SHP77 (cell line): ENCODE measurements around the gene PTTG1IP2.
A peak's percentile ranks its signal among the peaks of the same experiment; 100 is the strongest.

Source experiments
- DNase-seq, 2 experiments: peaks; one replicate each; lab custom pipeline; 2025; lab: John Stamatoyannopoulos, UW

Gene PTTG1IP2

DNA sequence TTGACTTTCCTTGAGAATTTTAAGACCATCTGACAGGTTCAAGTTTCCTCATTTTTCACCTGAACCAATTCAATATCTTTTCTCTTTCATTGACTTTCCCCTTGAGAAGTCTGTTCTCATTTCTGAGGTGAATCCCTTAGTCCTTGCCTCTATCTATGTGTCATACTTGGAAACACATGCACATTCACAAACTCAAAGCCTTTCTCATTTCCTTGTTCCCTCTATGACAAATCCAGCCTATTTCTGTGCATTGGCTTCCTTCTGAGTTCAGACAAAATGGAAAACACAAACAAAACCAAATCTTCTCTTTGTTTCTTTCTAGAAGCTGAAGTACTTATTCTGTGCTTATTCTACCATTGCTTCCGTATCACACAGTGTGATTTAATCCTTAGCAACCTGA, 13.8 kb downstream of the PTTG1IP2 start:
- DNase-seq: no peak

- DNase-seq: no peak
These were observed 15.3 kb downstream of the PTTG1IP2 start for GRCh38 chr7:90484706-90485105.

GRCh38 chr7:90485734-90486316, 16.4 kb downstream of the PTTG1IP2 start:
- no peak for DNase-seq

GRCh38 chr7:90487808-90488207, 18.4 kb downstream of the PTTG1IP2 start:
- DNase-seq: no peak

GRCh38 chr7:90488220-90488619, 18.8 kb downstream of the PTTG1IP2 start:
- no peak for DNase-seq

GRCh38 chr7:90492250-90492649, 22.8 kb downstream of the PTTG1IP2 start:
- no peak for DNase-seq

DNA sequence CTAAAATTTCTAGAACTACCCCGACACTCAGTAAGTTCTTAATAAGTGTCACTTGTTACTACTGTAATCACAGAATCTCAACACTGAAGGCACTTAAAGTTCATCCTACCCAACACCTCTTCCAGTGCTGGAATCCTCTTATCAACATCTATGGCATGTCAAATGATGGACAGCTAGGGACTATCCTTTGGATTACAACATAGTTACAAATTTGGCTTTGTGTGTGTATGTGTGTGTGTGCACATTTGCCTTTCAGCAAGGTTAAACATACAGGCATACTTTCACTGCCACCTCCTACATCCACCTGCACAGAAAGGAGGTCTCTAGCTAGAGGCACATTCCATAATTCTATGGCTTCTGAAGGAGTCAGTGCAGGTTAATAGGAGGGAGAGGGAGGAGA, 25.8 kb downstream of the PTTG1IP2 start:
- DNase-seq: no peak

- DNase-seq: no peak
These were observed 33.1 kb downstream of the PTTG1IP2 start for GRCh38 chr7:90502539-90502938.

GRCh38 chr7:90503367-90503766, 33.9 kb downstream of the PTTG1IP2 start:
- no peak for DNase-seq

DNA sequence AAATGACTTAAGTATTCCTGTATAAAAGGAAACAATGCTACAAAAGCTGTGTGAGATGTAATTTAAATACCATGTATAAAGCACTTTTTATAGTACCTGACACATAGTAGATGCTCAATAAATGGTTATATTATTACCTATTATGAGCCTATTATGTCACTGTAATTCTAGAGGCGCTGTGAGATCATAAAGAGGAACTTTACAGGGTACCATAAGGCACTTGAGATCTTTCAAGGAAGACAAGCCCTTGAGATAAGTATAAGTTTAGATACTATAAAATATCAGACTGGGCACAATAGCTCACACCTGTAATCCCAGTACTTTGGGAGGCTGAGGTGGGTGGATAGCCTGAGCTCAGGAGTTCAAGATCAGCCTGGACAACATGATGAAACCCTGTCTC, 38.3 kb downstream of the PTTG1IP2 start:
- DNase-seq: no peak

- no peak for DNase-seq
These were observed 42.3 kb downstream of the PTTG1IP2 start for GRCh38 chr7:90511776-90512175.

- DNase-seq: no peak
These were observed 43.4 kb downstream of the PTTG1IP2 start for GRCh38 chr7:90512821-90513254.

DNA sequence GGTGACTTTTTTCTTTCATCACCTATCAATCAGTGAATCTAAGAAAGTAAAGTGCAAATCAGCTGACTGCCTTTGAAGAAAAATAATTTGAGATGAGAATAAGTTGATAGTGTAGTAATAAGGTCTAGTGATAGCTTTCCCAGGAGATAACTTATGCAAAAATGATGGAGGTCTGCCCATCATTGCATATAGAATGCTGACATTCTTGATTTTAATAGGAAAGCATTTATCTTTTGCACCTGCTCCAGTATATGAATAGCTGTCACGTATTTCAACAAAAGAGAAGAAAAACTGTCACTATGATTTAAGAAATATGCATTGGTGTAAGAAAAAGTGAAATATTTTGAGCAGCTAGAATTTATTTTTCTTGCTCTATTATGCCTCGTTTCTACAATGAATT, 46.8 kb downstream of the PTTG1IP2 start:
- no peak for DNase-seq

GRCh38 chr7:90518630-90519029, 49.2 kb downstream of the PTTG1IP2 start:
- DNase-seq: no peak

DNA sequence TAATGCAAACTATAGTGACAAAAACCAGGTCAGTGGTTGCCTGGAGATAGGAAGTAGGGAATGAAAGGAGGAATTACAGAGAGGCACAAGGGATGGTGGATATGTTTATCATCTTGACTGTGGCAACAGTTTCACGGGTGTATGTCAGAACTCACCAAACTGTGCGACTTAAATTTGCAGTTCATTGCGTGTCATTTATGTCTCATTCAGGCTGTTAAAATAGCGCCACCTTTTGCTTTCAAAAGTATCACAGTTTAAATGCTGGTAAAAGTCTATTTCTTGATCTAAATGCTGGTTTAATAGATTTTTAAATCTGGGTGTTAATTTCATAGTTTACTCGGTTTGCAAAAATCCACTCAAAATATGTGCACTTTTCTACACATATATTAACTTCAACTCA, 51.0 kb downstream of the PTTG1IP2 start:
- DNase-seq: no peak

DNA sequence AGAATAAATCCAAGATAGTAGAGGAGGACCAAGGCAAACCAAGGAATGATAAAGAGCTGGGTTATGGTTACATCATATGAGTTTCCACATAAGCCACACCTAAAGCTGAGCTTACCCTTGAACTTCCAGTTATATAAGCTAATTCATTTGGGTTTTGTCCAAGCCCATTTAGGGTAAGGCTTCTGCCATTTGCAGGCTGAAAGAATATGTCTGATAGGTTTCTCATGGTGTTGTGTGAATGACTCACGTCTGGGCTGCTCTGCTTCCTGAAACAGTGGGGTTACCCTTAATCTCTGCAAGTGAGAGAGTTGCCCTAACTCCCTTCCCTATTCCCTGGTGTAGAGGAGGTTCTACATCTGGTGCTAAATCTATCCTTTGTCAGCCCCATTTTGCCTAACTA, 60.8 kb downstream of the PTTG1IP2 start:
- DNase-seq: no peak

DNA sequence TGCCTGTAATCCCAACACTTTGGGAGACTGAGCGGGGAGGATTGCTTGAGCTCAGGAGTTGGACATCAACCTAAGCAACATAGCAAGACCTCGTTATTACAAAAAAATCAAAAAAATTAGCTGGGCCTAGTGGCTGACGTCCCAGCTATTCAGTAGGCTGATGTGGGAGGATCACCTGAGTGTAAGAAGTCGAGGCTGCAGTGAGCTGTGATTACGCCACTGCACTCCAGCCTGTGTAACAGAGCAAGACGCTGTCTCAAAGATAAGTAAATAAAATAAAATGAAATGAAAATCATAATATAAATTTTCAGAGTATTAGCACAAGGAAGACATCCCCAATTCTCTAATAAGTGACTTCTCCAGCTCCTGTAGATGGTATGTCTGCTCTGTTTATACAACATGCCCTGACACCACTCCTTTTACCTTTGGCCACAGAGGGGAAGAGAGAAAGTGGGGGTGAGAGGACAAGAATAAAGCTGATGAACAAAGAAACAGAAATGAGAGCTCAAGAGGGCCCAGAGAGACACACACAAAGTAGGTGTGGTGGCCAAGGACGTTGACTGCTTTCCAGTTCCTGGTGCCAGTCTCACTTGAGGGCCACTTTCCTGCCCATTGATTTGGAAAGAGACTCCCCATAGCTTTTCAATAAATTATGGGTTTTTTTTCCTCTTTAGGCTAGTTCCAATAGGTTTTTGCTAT, 62.9 kb downstream of the PTTG1IP2 start:
- DNase-seq: no peak

GRCh38 chr7:90536449-90536848, 67.0 kb downstream of the PTTG1IP2 start:
- DNase-seq: no peak

- DNase-seq: no peak
These were observed 69.0 kb downstream of the PTTG1IP2 start for GRCh38 chr7:90538405-90538804.

DNA sequence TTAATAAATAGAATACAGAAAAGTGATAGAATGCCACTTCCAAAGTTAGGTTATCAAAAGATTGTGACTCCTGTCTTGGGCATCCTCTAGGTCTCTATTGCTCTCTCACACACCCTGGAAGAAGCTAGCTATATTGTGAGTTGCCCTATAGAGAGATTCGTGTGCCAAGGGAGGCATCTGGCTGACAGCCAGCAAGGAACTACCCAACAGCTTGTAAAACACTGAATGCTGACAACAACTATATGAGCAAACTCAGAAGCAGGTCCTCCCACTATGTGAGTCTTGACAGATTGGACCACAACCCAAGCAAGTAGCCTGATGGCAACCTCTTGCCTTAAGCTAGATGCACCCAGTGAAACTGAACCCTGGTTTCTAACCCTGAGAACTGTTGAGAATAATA, 71.0 kb downstream of the PTTG1IP2 start:
- no peak for DNase-seq

DNA sequence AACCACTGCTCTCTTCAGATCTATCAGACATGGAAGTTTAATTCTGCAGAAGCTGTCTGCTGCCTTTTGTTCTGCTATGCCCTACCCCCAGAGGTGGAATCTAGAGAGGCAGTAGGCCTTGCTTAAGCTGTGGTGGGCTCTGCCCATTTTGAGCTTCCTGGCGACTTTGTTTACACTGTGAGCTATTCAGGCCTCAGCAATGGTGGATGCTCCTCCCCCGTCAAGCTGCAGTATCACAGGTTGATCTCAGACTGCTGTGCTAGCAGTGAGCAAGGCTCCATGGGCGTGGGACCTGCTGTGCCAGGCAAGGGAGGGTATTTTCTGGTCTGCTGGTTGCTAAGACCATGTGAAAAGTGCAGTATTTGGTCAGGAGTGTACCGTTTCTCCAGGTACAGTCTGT, 81.6 kb downstream of the PTTG1IP2 start:
- DNase-seq: peak in 1 of 2 experiments; percentile 4

- DNase-seq: no peak
These were observed 83.1 kb downstream of the PTTG1IP2 start for GRCh38 chr7:90552521-90552920.

GRCh38 chr7:90560730-90561129, 91.3 kb downstream of the PTTG1IP2 start:
- no peak for DNase-seq
